A549 (cell line): Measurements from ENCODE around the gene SLC8A2.

ENCODE experiments used
- BHLHE40 ChIP-seq: IDR thresholded peaks from 2 replicates; pipeline ENCODE4 v1.6.1; 2012; ENCODE audit warnings: low read depth, low read length, inconsistent platforms
- CBX8 ChIP-seq: fragments of 200-600 bp; sonication (generic); IDR thresholded peaks from 2 replicates; pipeline ENCODE4 v1.6.1; 2016
- EP300 ChIP-seq, 2 experiments: fragments of >200 bp; sonication (Bioruptor Twin); formaldehyde crosslinking; IDR thresholded peaks; 2 replicates in 1 of 2; 3 replicates in 1 of 2; pipeline ENCODE4 v1.6.1; 2016 to 2017
- HDAC2 ChIP-seq: fragments of 200-600 bp; sonication (generic); IDR thresholded peaks from 2 replicates; pipeline ENCODE4 v1.6.1; 2016
- HOXB5 ChIP-seq: fragments of 250-450 bp; sonication (Bioruptor Pico); IDR thresholded peaks from 2 replicates; pipeline ENCODE4 v1.5.0; 2020; ENCODE audit warnings: mild to moderate bottlenecking, moderate library complexity
- KDM1A ChIP-seq: fragments of 200-600 bp; sonication (generic); IDR thresholded peaks from 2 replicates; pipeline ENCODE4 v1.6.1; 2016; ENCODE audit warnings: low read depth, mild to moderate bottlenecking
- POLR2A ChIP-seq: IDR thresholded peaks from 2 replicates; pipeline ENCODE4 v1.6.1; 2012; ENCODE audit warnings: mild to moderate bottlenecking, low read length
- POLR2AphosphoS2 ChIP-seq: conservative IDR thresholded peaks from 2 replicates; pipeline ENCODE4 v1.6.1; 2012; ENCODE audit warnings: low read length, improper control_type of control experiment, inconsistent platforms
- RCOR1 ChIP-seq: fragments of 150-350 bp; IDR thresholded peaks from 2 replicates; pipeline ENCODE4 v1.6.1; 2014; ENCODE audit warnings: antibody characterized with exemption, low read length, low read depth
- RNF2 ChIP-seq: fragments of 200-600 bp; sonication (generic); IDR thresholded peaks from 2 replicates; pipeline ENCODE4 v1.6.1; 2016; ENCODE audit warnings: low read depth, mild to moderate bottlenecking, antibody characterized with exemption, moderate library complexity, borderline replicate concordance
- USF2 ChIP-seq: fragments of 450-650 bp; IDR thresholded peaks from 2 replicates; pipeline ENCODE4 v1.6.1; 2014; ENCODE audit warnings: antibody characterized with exemption
- TF ChIP-seq, protein P1 (sequence below): fragments of >200 bp; sonication (Bioruptor Twin); formaldehyde crosslinking; IDR thresholded peaks from 3 replicates; pipeline ENCODE4 v1.5.1; 2016
- TF ChIP-seq, protein P2 (sequence below): fragments of >200 bp; sonication (Bioruptor Twin); formaldehyde crosslinking; IDR thresholded peaks from 3 replicates; pipeline ENCODE4 v1.6.1; 2016

DNA sequence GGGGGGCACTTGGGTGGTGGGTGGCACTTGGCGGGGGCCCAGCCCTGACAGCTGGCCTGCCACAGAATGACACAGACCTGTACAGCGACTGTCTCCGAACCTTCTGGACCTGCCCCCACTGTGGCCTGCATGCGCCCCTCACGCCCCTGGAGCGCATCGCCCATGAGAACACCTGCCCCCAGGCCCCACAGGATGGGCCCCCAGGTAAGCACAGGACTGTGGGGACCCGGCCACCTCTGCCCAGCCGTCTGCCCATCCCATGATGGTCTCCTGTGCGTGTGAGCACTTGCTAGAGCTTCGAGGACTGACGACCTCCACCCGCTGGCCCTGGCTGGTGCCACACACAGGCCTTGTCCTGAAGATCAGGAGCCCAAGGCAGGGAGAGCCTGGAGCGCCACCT lies 90.6 kb downstream of the SLC8A2 start:
- TF ChIP-seq RNF2, result no peak
- no peak for TF ChIP-seq BHLHE40
- no peak for TF ChIP-seq POLR2A
- TF ChIP-seq, protein P1, sequence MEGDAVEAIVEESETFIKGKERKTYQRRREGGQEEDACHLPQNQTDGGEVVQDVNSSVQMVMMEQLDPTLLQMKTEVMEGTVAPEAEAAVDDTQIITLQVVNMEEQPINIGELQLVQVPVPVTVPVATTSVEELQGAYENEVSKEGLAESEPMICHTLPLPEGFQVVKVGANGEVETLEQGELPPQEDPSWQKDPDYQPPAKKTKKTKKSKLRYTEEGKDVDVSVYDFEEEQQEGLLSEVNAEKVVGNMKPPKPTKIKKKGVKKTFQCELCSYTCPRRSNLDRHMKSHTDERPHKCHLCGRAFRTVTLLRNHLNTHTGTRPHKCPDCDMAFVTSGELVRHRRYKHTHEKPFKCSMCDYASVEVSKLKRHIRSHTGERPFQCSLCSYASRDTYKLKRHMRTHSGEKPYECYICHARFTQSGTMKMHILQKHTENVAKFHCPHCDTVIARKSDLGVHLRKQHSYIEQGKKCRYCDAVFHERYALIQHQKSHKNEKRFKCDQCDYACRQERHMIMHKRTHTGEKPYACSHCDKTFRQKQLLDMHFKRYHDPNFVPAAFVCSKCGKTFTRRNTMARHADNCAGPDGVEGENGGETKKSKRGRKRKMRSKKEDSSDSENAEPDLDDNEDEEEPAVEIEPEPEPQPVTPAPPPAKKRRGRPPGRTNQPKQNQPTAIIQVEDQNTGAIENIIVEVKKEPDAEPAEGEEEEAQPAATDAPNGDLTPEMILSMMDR, result no peak
- no peak for TF ChIP-seq USF2
- TF ChIP-seq EP300 (IDR thresholded peaks at IDR 0.05), result no peak
- no peak for TF ChIP-seq RCOR1
- no peak for TF ChIP-seq POLR2AphosphoS2
- TF ChIP-seq KDM1A, result no peak
- TF ChIP-seq, protein P2, sequence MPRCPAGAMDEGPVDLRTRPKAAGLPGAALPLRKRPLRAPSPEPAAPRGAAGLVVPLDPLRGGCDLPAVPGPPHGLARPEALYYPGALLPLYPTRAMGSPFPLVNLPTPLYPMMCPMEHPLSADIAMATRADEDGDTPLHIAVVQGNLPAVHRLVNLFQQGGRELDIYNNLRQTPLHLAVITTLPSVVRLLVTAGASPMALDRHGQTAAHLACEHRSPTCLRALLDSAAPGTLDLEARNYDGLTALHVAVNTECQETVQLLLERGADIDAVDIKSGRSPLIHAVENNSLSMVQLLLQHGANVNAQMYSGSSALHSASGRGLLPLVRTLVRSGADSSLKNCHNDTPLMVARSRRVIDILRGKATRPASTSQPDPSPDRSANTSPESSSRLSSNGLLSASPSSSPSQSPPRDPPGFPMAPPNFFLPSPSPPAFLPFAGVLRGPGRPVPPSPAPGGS, result no peak
- TF ChIP-seq HOXB5 (CRISPR knock-in tag), result no peak
- TF ChIP-seq CBX8, result no peak
- no peak for TF ChIP-seq HDAC2
